ENCODE data around the gene HSD17B4. TPM values are rescaled to one million over a fixed set of nuclear protein-coding genes. Genes with fewer than 3 reads are reported as not detected.

The HSD17B4 gene
- total and polyA plus RNA-seq, 9 of the 15 experiments (the other 6 are each of a cell fraction or from before 2014, with no cell fraction given) = 50.6 to 187 (median 94.6) TPM

GRCh38 chr5:119411361-119412278 lies 40.7 kb upstream of the HSD17B4 start (continued):
- TF ChIP-seq SRF (CRISPR knock-in tag; IDR thresholded peaks at IDR 0.05) (no peak), ZNF175 (CRISPR knock-in tag; IDR thresholded peaks at IDR 0.05; ENCODE audit: low read depth) (no peak), PCBP1 (IDR thresholded peaks at IDR 0.05; ENCODE audit: low read depth, low read length, poor library complexity, severe bottlenecking) (no peak), ZC3H8 (IDR thresholded peaks at IDR 0.05) (no peak), ZNF449 (CRISPR knock-in tag; IDR thresholded peaks at IDR 0.05) (no peak), XRCC4 (IDR thresholded peaks at IDR 0.05; ENCODE audit: extremely low read depth, insufficient read depth, insufficient read length) (no peak), MED1 (CRISPR knock-in tag; IDR thresholded peaks at IDR 0.05; ENCODE audit: borderline replicate concordance) (no peak), FIP1L1 (IDR thresholded peaks at IDR 0.05; ENCODE audit: low read depth, low read length, poor library complexity, severe bottlenecking) (no peak), HDGF (IDR thresholded peaks at IDR 0.05) (no peak), CHCHD3 (CRISPR knock-in tag; IDR thresholded peaks at IDR 0.05) (no peak), ZNF24 (IDR thresholded peaks at IDR 0.05) (no peak), MTA2 (IDR thresholded peaks at IDR 0.05; ENCODE audit: low read depth) (no peak)
- TF ChIP-seq, protein P1, sequence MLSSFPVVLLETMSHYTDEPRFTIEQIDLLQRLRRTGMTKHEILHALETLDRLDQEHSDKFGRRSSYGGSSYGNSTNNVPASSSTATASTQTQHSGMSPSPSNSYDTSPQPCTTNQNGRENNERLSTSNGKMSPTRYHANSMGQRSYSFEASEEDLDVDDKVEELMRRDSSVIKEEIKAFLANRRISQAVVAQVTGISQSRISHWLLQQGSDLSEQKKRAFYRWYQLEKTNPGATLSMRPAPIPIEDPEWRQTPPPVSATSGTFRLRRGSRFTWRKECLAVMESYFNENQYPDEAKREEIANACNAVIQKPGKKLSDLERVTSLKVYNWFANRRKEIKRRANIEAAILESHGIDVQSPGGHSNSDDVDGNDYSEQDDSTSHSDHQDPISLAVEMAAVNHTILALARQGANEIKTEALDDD (IDR thresholded peaks at IDR 0.05) = no peak
- TF ChIP-seq, protein P2, sequence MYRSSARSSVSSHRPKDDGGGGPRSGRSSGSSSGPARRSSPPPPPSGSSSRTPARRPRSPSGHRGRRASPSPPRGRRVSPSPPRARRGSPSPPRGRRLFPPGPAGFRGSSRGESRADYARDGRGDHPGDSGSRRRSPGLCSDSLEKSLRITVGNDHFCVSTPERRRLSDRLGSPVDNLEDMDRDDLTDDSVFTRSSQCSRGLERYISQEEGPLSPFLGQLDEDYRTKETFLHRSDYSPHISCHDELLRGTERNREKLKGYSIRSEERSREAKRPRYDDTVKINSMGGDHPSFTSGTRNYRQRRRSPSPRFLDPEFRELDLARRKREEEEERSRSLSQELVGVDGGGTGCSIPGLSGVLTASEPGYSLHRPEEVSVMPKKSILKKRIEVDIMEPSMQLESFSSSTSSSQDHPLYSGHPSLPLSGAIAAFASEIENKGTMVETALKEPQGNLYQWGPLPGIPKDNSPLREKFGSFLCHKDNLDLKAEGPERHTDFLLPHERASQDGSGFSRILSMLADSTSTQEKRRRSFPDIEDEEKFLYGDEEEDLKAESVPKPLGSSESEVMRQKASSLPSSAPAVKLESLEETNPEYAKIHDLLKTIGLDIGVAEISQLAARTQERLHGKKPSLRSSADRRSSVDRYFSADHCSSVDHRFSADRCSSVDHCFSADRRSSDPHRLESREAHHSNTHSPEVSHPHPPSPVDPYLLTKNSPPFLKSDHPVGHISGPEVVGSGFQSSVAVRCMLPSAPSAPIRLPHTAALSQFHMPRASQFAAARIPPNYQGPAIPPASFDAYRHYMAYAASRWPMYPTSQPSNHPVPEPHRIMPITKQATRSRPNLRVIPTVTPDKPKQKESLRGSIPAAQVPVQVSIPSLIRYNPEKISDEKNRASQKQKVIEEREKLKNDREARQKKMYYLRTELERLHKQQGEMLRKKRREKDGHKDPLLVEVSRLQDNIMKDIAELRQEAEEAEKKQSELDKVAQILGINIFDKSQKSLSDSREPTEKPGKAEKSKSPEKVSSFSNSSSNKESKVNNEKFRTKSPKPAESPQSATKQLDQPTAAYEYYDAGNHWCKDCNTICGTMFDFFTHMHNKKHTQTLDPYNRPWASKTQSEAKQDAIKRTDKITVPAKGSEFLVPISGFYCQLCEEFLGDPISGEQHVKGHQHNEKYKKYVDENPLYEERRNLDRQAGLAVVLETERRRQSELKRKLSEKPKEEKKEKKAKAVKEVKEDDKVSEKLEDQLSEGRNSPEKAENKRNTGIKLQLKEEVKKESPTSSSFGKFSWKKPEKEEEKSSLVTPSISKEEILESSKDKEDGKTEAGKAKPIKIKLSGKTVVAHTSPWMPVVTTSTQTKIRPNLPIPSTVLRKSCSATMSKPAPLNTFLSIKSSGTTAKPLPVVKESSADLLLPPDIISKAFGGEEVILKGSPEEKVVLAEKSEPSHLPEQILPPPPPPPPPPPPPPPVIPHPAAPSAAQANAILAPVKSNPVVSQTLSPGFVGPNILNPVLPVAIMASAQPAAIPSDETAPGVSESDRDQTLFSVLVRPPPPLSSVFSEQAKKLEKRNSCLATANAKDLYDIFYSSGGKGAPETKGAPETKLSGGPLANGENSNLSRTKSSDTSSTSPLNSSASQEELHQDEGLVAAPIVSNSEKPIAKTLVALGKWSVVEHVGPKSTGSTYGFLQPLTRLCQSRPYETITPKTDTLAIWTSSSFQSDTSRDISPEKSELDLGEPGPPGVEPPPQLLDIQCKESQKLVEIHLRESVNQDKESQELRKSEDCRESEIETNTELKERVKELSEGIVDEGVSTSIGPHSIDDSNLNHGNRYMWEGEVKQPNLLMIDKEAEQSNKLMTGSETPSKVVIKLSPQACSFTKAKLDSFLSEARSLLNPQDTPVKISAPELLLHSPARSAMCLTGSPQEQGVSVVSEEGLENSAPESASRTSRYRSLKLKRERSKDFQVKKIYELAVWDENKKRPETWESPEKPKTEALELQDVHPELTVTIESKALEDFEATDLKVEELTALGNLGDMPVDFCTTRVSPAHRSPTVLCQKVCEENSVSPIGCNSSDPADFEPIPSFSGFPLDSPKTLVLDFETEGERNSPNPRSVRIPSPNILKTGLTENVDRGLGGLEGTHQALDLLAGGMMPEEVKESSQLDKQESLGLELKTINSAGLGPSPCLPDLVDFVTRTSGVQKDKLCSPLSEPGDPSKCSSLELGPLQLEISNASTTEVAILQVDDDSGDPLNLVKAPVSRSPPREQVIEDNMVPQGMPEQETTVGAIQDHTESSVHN (IDR thresholded peaks at IDR 0.05; ENCODE audit: borderline replicate concordance in 1 of 2, low read depth in 1 of 2) = no peak
